Thyroid gland (tissue), 4 donors: ENCODE results near the gene ITPR2.

Experiments
- POLR2A ChIP-seq, 2 donors: fragments of 450-650 bp; IDR thresholded peaks; one replicate each; pipeline ENCODE4 v1.6.1; 2017; ENCODE audit warnings: antibody characterized with exemption in 2 of 2, mild to moderate bottlenecking in 2 of 2, moderate library complexity in 1 of 2
- TF ChIP-seq, protein P1 (sequence below), 6 experiments: fragments of 200-600 bp in 3 of 6; fragments of 450-650 bp in 3 of 6; sonication (generic) in 3 of 6; IDR thresholded peaks; one replicate each; pipeline ENCODE4 v1.5.1; 2016 to 2019; ENCODE audit warnings: antibody characterized with exemption in 6 of 6, mild to moderate bottlenecking in 2 of 6, inconsistent platforms in 1 of 6, moderate library complexity in 1 of 6

DNA sequence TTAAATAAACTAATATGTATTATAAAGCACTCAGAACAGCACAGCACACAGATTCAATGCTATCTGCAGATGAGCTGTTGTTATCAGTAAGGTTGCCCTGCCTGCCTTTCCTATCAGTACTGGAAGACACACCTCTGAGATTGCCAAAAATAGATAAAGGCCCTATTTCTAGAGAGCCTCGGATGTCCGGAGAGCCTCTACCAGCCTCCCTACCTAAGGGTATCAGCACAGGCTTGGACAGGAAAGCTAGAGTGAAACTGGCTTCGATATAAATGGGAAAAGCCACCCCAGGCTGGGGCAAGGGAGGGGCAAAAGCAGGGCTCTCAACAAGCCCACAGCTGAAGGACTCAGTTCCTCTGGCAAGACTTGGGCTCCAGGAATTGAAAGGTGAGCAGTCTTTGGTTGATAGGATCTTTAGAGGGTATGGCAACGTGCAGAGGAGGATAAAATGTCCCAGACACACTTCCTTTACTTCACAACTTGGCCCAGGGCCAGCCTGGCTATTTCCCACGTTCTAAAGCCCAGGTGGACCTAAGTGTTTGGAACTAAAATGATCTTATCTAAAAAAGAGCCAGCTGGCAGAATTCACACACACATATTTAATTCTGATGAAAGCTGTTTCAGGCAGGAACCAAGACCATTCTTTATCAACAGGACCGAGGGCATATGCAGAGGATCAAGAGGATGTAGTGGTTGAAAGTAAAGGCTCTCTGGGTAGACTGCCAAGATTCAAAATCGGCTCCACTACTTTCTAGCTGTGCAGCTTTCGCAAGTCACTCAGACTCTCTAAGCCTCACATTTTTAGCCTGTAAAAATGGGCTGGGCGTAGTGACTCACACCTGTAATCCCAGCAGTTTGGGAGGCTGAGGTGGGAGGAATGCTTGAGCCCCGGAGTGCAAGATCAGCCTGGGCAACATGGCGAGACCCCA is 37.8 kb upstream of the ITPR2 start:
- TF ChIP-seq, protein P1, sequence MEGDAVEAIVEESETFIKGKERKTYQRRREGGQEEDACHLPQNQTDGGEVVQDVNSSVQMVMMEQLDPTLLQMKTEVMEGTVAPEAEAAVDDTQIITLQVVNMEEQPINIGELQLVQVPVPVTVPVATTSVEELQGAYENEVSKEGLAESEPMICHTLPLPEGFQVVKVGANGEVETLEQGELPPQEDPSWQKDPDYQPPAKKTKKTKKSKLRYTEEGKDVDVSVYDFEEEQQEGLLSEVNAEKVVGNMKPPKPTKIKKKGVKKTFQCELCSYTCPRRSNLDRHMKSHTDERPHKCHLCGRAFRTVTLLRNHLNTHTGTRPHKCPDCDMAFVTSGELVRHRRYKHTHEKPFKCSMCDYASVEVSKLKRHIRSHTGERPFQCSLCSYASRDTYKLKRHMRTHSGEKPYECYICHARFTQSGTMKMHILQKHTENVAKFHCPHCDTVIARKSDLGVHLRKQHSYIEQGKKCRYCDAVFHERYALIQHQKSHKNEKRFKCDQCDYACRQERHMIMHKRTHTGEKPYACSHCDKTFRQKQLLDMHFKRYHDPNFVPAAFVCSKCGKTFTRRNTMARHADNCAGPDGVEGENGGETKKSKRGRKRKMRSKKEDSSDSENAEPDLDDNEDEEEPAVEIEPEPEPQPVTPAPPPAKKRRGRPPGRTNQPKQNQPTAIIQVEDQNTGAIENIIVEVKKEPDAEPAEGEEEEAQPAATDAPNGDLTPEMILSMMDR (IDR thresholded peaks at IDR 0.05): no peak
- TF ChIP-seq POLR2A (IDR thresholded peaks at IDR 0.05): no peak
